Neural progenitor cell (in vitro differentiated cells): Measurements from ENCODE around the gene PSME2.

ENCODE experiments used
- CTCF ChIP-seq: fragments of 200-600 bp; sonication (generic); IDR thresholded peaks from 2 replicates; pipeline ENCODE4 v1.5.1; 2017; ENCODE audit warnings: antibody characterized with exemption, mild to moderate bottlenecking
- EZH2 ChIP-seq: fragments of 200-600 bp; sonication (generic); IDR thresholded peaks from 2 replicates; pipeline ENCODE4 v1.6.1; 2017; ENCODE audit warnings: antibody characterized with exemption, mild to moderate bottlenecking, moderate library complexity

GRCh38 chr14:24149302-24149969 lies 3.0 kb upstream of the PSME2 start:
- TF ChIP-seq CTCF (no peak), EZH2 (no peak)
